HCT116 (cell line): ENCODE results near the gene LINGO4. TPM values are rescaled to one million over a fixed set of nuclear protein-coding genes. Genes with fewer than 3 reads are reported as not detected.

Source experiments
- ATAC-seq: fragments of 200-7000 bp; cut with Tn5 transposase; 2 replicates; pipeline ENCODE4 v1.9.1; 2020; ENCODE audit warnings: mild to moderate bottlenecking, moderate library complexity
- BruUV-seq: library from RNA; stranded (reverse); fragments of 400-500 nt; replicated peaks from 2 replicates; lab custom pipeline; 2021; lab: Mats Ljungman, UMichigan
- CTCF ChIA-PET: fragments of 300-600 bp; sonication (Branson Sonifier 250); formaldehyde crosslinking; loops from one replicate; lab custom pipeline; 2021; ENCODE audit warnings: antibody characterized with exemption; lab: Charles Lee
- POLR2A ChIA-PET: fragments of 300-600, 350-600 bp; sonication (Branson Sonifier 250); formaldehyde crosslinking; loops from one replicate; lab custom pipeline; 2021; ENCODE audit warnings: antibody characterized with exemption; lab: Charles Lee
- RAD21 ChIA-PET, 2 experiments: fragments of 300-600 bp; sonication (Branson Sonifier 250); formaldehyde crosslinking; loops; one replicate each; lab custom pipeline; 2023; ENCODE audit warnings: low total read pairs in 2 of 2; ENCODE audit not compliant: uncharacterized antibody in 2 of 2, unreplicated experiment in 2 of 2, low non-redundant PET in 1 of 2; lab: Charles Lee
- DNase-seq: peaks from one replicate; pipeline ENCODE4 v3.0.0-alpha.2; 2010; ENCODE audit warnings: low read depth, low spot score
- H2AFZ ChIP-seq: fragments of 200-600 bp; shearing (Covaris generic), sonication (generic); 2 replicates; pipeline ENCODE4 v1.6.1; 2017; ENCODE audit warnings: low read depth, mixed run types, mixed read lengths, antibody characterized with exemption, low read length; ENCODE audit not compliant: poor library complexity, severe bottlenecking
- H3K27ac ChIP-seq: 2 replicates; pipeline ENCODE4 v1.5.1; 2012; ENCODE audit warnings: low read depth, low read length
- H3K27me3 ChIP-seq: fragments of 200-600 bp; sonication (generic); 2 replicates; pipeline ENCODE4 v1.6.1; 2016; ENCODE audit warnings: mixed run types, low read length, mixed read lengths; ENCODE audit not compliant: insufficient read depth
- H3K36me3 ChIP-seq, 2 experiments: fragments of 200-500 bp in 1 of 2; fragments of 200-600 bp in 1 of 2; sonication (Bioruptor generic) in 1 of 2; sonication (generic) in 1 of 2; 2 replicates each; pipeline versions ENCODE4 v1.5.1 to v1.6.1; 2014 to 2016; ENCODE audit warnings: low read length in 2 of 2, inconsistent platforms in 1 of 2, mixed read lengths in 1 of 2, mixed run types in 1 of 2; ENCODE audit not compliant: insufficient read depth in 2 of 2, control insufficient read depth in 1 of 2
- H3K4me1 ChIP-seq, 2 experiments: fragments of 200-600 bp in 1 of 2; sonication (generic) in 1 of 2; 2 replicates each; pipeline versions ENCODE4 v1.5.1 to v1.6.1; 2012 to 2017; ENCODE audit warnings: low read length in 2 of 2, inconsistent platforms in 1 of 2, mild to moderate bottlenecking in 1 of 2, mixed read lengths in 1 of 2, mixed run types in 1 of 2, moderate library complexity in 1 of 2; ENCODE audit not compliant: insufficient read depth in 2 of 2, control insufficient read depth in 1 of 2
- H3K4me2 ChIP-seq: fragments of 200-600 bp; sonication (generic); 2 replicates; pipeline ENCODE4 v1.6.1; 2017; ENCODE audit warnings: mixed run types, low read length, mixed read lengths
- H3K4me3 ChIP-seq, 2 experiments: fragments of 200-600 bp in 1 of 2; sonication (generic) in 1 of 2; replicated peaks in 1 of 2; 2 replicates each; pipeline ENCODE4 v1.5.1; 2011 to 2016; ENCODE audit warnings: low read length in 2 of 2, control low read depth in 1 of 2, low read depth in 1 of 2, mild to moderate bottlenecking in 1 of 2, mixed read lengths in 1 of 2, mixed run types in 1 of 2
- H3K79me2 ChIP-seq: fragments of 200-600 bp; sonication (generic); 2 replicates; pipeline ENCODE4 v1.6.1; 2017; ENCODE audit warnings: mild to moderate bottlenecking, mixed run types, low read length, moderate library complexity, mixed read lengths; ENCODE audit not compliant: insufficient read depth
- H3K9ac ChIP-seq: fragments of 200-600 bp; sonication (generic); 2 replicates; pipeline ENCODE4 v1.6.1; 2016; ENCODE audit warnings: low read length, mixed read lengths
- H3K9me2 ChIP-seq: fragments of 200-600 bp; sonication (generic), shearing (Covaris generic); 2 replicates; pipeline ENCODE4 v1.6.1; 2017; ENCODE audit warnings: mixed run types, mild to moderate bottlenecking, moderate library complexity; ENCODE audit not compliant: insufficient read depth
- H3K9me3 ChIP-seq, 2 experiments: fragments of 200-500 bp in 1 of 2; fragments of 200-600 bp in 1 of 2; sonication (Bioruptor generic) in 1 of 2; sonication (generic) in 1 of 2; 2 replicates each; pipeline ENCODE4 v1.6.1; 2014 to 2017; ENCODE audit warnings: low read length in 2 of 2, mixed read lengths in 2 of 2, inconsistent platforms in 1 of 2, low read depth in 1 of 2, mild to moderate bottlenecking in 1 of 2, mixed run types in 1 of 2, moderate library complexity in 1 of 2; ENCODE audit not compliant: control insufficient read depth in 1 of 2, insufficient read depth in 1 of 2
- H4K20me1 ChIP-seq: fragments of 200-600 bp; sonication (generic), shearing (Covaris generic); 2 replicates; pipeline ENCODE4 v1.6.1; 2017; ENCODE audit warnings: mixed run types, mild to moderate bottlenecking, moderate library complexity; ENCODE audit not compliant: insufficient read depth
- CBX3 ChIP-seq: IDR thresholded peaks from 2 replicates; pipeline ENCODE4 v1.6.1; 2012; ENCODE audit warnings: low read depth
- CEBPB ChIP-seq: IDR thresholded peaks from 2 replicates; pipeline ENCODE4 v1.6.1; 2012; ENCODE audit warnings: low read depth
- ELF1 ChIP-seq: IDR thresholded peaks from 2 replicates; pipeline ENCODE4 v1.6.1; 2012; ENCODE audit warnings: low read depth, borderline replicate concordance
- EZH2 ChIP-seq: fragments of 200-600 bp; sonication (generic); IDR thresholded peaks from 2 replicates; pipeline ENCODE4 v1.6.1; 2017; ENCODE audit warnings: antibody characterized with exemption, mixed run types
- EZH2phosphoT487 ChIP-seq: fragments of 200-600 bp; IDR thresholded peaks from 2 replicates; pipeline ENCODE4 v1.6.1; 2018; ENCODE audit warnings: antibody characterized with exemption, borderline replicate concordance
- JUND ChIP-seq: IDR thresholded peaks from 2 replicates; pipeline ENCODE4 v1.6.1; 2012
- POLR2A ChIP-seq: IDR thresholded peaks from 2 replicates; pipeline ENCODE4 v1.7.0; 2011; ENCODE audit warnings: borderline replicate concordance; ENCODE audit not compliant: insufficient read depth, insufficient read length; ENCODE audit errors: extremely low read depth
- RAD21 ChIP-seq: IDR thresholded peaks from 2 replicates; pipeline ENCODE4 v1.6.1; 2012; ENCODE audit warnings: low read depth, mild to moderate bottlenecking
- SIN3A ChIP-seq: IDR thresholded peaks from 2 replicates; pipeline ENCODE4 v1.6.1; 2012; ENCODE audit warnings: low read depth
- SP1 ChIP-seq: IDR thresholded peaks from 2 replicates; pipeline ENCODE4 v1.6.1; 2012; ENCODE audit warnings: low read depth
- SRF ChIP-seq: IDR thresholded peaks from 2 replicates; pipeline ENCODE4 v1.6.1; 2012; ENCODE audit warnings: low read depth
- TCF7L2 ChIP-seq: IDR thresholded peaks from 2 replicates; pipeline ENCODE4 v1.7.0; 2011; ENCODE audit warnings: borderline replicate concordance, inconsistent platforms; ENCODE audit not compliant: insufficient read depth, insufficient read length; ENCODE audit errors: extremely low read depth
- YY1 ChIP-seq: IDR thresholded peaks from 2 replicates; pipeline ENCODE4 v1.6.1; 2011; ENCODE audit warnings: low read length, low read depth, moderate library complexity, mild to moderate bottlenecking; ENCODE audit not compliant: insufficient replicate concordance; ENCODE audit errors: extremely low read depth
- ZFX ChIP-seq: fragments of 450-650 bp; IDR thresholded peaks from 2 replicates; pipeline ENCODE4 v1.6.1; 2017
- ZNF274 ChIP-seq: fragments of 200-500 bp; sonication (Bioruptor generic); IDR thresholded peaks from 2 replicates; pipeline ENCODE4 v1.6.1; 2014; ENCODE audit warnings: mild to moderate bottlenecking, low read depth, low read length, inconsistent platforms
- intact Hi-C: fragments of 100-400 bp; cut with micrococcal nuclease; formaldehyde crosslinking; loops from 2 replicates; pipeline ENCODE4 v1.10.0; 2022
- total RNA-seq: library from RNA; stranded (reverse); gene quantifications from one replicate; pipeline ENCODE4 v1.2.1, GENCODE V29; 2021; ENCODE audit not compliant: unreplicated experiment
- TF ChIP-seq, protein P1 (sequence below): IDR thresholded peaks from 2 replicates; pipeline ENCODE4 v1.6.1; 2012; ENCODE audit warnings: low read depth
- TF ChIP-seq, protein P2 (sequence below): IDR thresholded peaks from 2 replicates; pipeline ENCODE4 v1.6.1; 2011; ENCODE audit warnings: mild to moderate bottlenecking, low read length, moderate library complexity; ENCODE audit not compliant: insufficient replicate concordance; ENCODE audit errors: extremely low read depth
- TF ChIP-seq, protein P3 (sequence below): IDR thresholded peaks from 2 replicates; pipeline ENCODE4 v1.6.1; 2012

The LINGO4 gene
- total RNA-seq, 1 experiment from 2014 or later: not detected

DNA sequence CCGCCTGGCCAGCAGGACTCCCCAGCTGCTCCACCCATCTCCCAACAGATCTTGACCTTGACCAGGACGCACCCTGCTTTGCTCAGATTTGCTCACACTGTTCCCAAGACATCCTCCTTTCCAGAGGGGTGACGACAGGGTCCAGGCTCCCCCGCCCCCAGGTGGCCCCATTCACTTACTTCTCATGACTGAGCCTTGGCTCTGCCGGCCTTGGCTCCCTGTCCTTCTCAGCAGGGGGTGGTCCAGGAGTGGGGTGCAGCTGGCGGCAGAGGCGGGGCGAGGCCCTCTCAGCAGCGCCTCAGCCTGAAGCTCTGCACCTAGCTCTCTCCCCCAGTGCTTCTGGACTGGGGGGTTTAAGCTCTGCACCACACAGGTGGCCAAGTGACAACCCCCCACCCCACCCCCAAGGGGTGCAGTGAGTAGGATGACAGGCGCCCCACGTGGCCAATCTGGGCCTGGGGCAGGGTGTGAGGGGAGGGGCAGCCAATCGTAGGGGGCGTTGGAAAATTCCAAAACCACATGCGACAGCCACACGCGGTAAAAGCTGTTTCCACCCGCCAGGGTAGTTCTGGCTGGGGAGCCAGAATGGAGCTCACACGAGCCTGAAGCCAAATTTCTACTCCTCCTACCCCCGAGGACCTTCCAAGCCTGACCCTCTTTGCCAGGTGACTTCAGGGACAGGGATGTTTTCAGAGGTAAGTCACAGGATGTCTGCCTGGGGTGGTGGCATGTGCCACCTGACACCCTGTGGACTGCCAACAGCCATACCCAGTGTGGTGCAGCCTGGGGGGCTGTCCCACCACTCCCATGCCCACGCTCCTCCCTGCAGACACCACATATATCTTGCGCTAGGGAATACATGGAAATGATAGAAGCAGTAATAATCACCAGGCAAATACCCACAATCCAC is 20.8 kb upstream of the LINGO4 start:
- no TSS peak for BruUV-seq
- Histone ChIP-seq H3K27me3 (no peaks in the 10 kb centered on the region), H2AFZ (no peak overlapping the region), H4K20me1 (no peaks in the 10 kb centered on the region), H3K4me1 (peaks cover 14 to 30% of the 10 kb centered on the region in 2 experiments), H3K4me2 (0 out of 2 replicates have a peak overlapping the region, but pooled peaks have one; percentile 17), H3K9me2 (no peaks in the 10 kb centered on the region), H3K9me3 (no peaks in the 10 kb centered on the region), H3K36me3 (no peaks in the 10 kb centered on the region), H3K4me3 (no peak overlapping the region), H3K79me2 (no peaks in the 10 kb centered on the region), H3K9ac (no peak overlapping the region), H3K27ac (no peak overlapping the region)
- ChIA-PET RAD21 (no interaction called here), POLR2A (no interaction called here), CTCF (no interaction called here)
- TF ChIP-seq RAD21 (no peak), JUND (no peak), YY1 (no peak), ZNF274 (no peak), ZFX (no peak), CEBPB (no peak), TCF7L2 (no peak), EZH2 (no peak), CBX3 (no peak), SIN3A (no peak), SRF (no peak), ELF1 (no peak), SP1 (no peak), POLR2A (no peak), EZH2phosphoT487 (no peak)
- TF ChIP-seq, protein P1, sequence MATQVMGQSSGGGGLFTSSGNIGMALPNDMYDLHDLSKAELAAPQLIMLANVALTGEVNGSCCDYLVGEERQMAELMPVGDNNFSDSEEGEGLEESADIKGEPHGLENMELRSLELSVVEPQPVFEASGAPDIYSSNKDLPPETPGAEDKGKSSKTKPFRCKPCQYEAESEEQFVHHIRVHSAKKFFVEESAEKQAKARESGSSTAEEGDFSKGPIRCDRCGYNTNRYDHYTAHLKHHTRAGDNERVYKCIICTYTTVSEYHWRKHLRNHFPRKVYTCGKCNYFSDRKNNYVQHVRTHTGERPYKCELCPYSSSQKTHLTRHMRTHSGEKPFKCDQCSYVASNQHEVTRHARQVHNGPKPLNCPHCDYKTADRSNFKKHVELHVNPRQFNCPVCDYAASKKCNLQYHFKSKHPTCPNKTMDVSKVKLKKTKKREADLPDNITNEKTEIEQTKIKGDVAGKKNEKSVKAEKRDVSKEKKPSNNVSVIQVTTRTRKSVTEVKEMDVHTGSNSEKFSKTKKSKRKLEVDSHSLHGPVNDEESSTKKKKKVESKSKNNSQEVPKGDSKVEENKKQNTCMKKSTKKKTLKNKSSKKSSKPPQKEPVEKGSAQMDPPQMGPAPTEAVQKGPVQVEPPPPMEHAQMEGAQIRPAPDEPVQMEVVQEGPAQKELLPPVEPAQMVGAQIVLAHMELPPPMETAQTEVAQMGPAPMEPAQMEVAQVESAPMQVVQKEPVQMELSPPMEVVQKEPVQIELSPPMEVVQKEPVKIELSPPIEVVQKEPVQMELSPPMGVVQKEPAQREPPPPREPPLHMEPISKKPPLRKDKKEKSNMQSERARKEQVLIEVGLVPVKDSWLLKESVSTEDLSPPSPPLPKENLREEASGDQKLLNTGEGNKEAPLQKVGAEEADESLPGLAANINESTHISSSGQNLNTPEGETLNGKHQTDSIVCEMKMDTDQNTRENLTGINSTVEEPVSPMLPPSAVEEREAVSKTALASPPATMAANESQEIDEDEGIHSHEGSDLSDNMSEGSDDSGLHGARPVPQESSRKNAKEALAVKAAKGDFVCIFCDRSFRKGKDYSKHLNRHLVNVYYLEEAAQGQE: no peak
- TF ChIP-seq, protein P2, sequence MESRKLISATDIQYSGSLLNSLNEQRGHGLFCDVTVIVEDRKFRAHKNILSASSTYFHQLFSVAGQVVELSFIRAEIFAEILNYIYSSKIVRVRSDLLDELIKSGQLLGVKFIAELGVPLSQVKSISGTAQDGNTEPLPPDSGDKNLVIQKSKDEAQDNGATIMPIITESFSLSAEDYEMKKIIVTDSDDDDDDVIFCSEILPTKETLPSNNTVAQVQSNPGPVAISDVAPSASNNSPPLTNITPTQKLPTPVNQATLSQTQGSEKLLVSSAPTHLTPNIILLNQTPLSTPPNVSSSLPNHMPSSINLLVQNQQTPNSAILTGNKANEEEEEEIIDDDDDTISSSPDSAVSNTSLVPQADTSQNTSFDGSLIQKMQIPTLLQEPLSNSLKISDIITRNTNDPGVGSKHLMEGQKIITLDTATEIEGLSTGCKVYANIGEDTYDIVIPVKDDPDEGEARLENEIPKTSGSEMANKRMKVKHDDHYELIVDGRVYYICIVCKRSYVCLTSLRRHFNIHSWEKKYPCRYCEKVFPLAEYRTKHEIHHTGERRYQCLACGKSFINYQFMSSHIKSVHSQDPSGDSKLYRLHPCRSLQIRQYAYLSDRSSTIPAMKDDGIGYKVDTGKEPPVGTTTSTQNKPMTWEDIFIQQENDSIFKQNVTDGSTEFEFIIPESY: no peak
- TF ChIP-seq, protein P3, sequence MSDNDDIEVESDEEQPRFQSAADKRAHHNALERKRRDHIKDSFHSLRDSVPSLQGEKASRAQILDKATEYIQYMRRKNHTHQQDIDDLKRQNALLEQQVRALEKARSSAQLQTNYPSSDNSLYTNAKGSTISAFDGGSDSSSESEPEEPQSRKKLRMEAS: no peak
- ATAC-seq (no peak), DNase-seq (no peak)
- intact Hi-C loops: no loop called here
